ENCODE data around the gene SPECC1L.
"Not testable (repeated sequence)": the region's sequence is repeated elsewhere in the genome, so short reads cannot be mapped to it uniquely, and the experiment has no call there.

The SPECC1L gene

GRCh38 chr22:24247564-24248344 lies 22.9 kb upstream of the SPECC1L start:
- no peak for DNase-seq

- not testable (repeated sequence) for DNase-seq
Observed at GRCh38 chr22:24248611-24249010, 22.0 kb upstream of the SPECC1L start.

GRCh38 chr22:24249413-24249812 lies 21.2 kb upstream of the SPECC1L start:
- not testable (repeated sequence) for DNase-seq

GRCh38 chr22:24251286-24251685 lies 19.3 kb upstream of the SPECC1L start:
- DNase-seq: not testable (repeated sequence)

GRCh38 chr22:24253126-24253525 lies 17.5 kb upstream of the SPECC1L start:
- DNase-seq: not testable (repeated sequence)

- DNase-seq: not testable (repeated sequence)
Observed at GRCh38 chr22:24256136-24256535, 14.5 kb upstream of the SPECC1L start.

GRCh38 chr22:24256736-24257135 lies 13.9 kb upstream of the SPECC1L start:
- not testable (repeated sequence) for DNase-seq

GRCh38 chr22:24259459-24259858 lies 11.2 kb upstream of the SPECC1L start:
- DNase-seq: not testable (repeated sequence)

- not testable (repeated sequence) for DNase-seq
Observed at GRCh38 chr22:24262185-24262749, 8.4 kb upstream of the SPECC1L start.

- DNase-seq: not testable (repeated sequence)
Observed at GRCh38 chr22:24263479-24263878, 7.2 kb upstream of the SPECC1L start.

- not testable (repeated sequence) for DNase-seq
Observed at GRCh38 chr22:24264329-24264896, 6.2 kb upstream of the SPECC1L start.

- DNase-seq: no peak
Observed at GRCh38 chr22:24265734-24266133, 4.9 kb upstream of the SPECC1L start.

- not testable (repeated sequence) for DNase-seq
Observed at GRCh38 chr22:24266495-24266894, 4.1 kb upstream of the SPECC1L start.

- DNase-seq: no peak
Observed at GRCh38 chr22:24271386-24271854, 789 bp downstream of the SPECC1L start.

- DNase-seq: not testable (repeated sequence)
Observed at GRCh38 chr22:24273031-24273430, 2.4 kb downstream of the SPECC1L start.

GRCh38 chr22:24273906-24274305 lies 3.3 kb downstream of the SPECC1L start:
- DNase-seq: not testable (repeated sequence)

- not testable (repeated sequence) for DNase-seq
Observed at GRCh38 chr22:24274696-24275405, 4.2 kb downstream of the SPECC1L start.

- DNase-seq: not testable (repeated sequence)
Observed at GRCh38 chr22:24280363-24280762, 9.7 kb downstream of the SPECC1L start.

- no peak for DNase-seq
Observed at GRCh38 chr22:24282401-24282800, 11.8 kb downstream of the SPECC1L start.

GRCh38 chr22:24284747-24285203 lies 14.1 kb downstream of the SPECC1L start:
- no peak for DNase-seq

GRCh38 chr22:24285245-24285644 lies 14.6 kb downstream of the SPECC1L start:
- no peak for DNase-seq

GRCh38 chr22:24287212-24287611 lies 16.6 kb downstream of the SPECC1L start:
- not testable (repeated sequence) for DNase-seq

GRCh38 chr22:24287801-24288200 lies 17.2 kb downstream of the SPECC1L start:
- DNase-seq: not testable (repeated sequence)

All from SIG-M5 (cell line).